DND-41 (cell line): Measurements from ENCODE around the gene OR10T2.

Experiments used
- ATAC-seq: fragments of 200-7000 bp; cut with Tn5 transposase; 3 replicates; pipeline ENCODE4 v1.9.1; 2021; ENCODE audit warnings: low read depth; ENCODE audit not compliant: insufficient read depth
- DNase-seq: peaks from one replicate; pipeline ENCODE4 v3.0.0-alpha.2; 2020
- H2AFZ ChIP-seq: 2 replicates; pipeline ENCODE4 v1.6.0; 2012; ENCODE audit warnings: low read depth, low read length
- H3K27ac ChIP-seq: 2 replicates; pipeline ENCODE4 v1.5.1; 2012; ENCODE audit warnings: low read length, inconsistent platforms
- H3K27me3 ChIP-seq: fragments of 200-600 bp; sonication (generic); 2 replicates; pipeline ENCODE4 v1.6.0; 2012; ENCODE audit warnings: low read length, mild to moderate bottlenecking, inconsistent platforms; ENCODE audit not compliant: insufficient read depth, poor library complexity
- H3K36me3 ChIP-seq: 2 replicates; pipeline ENCODE4 v1.5.1; 2012; ENCODE audit warnings: low read length, inconsistent platforms; ENCODE audit not compliant: insufficient read depth
- H3K4me1 ChIP-seq: 2 replicates; pipeline ENCODE4 v1.5.1; 2012; ENCODE audit warnings: mild to moderate bottlenecking, low read length; ENCODE audit not compliant: insufficient read depth
- H3K4me2 ChIP-seq: 2 replicates; pipeline ENCODE4 v1.6.0; 2012; ENCODE audit warnings: mild to moderate bottlenecking, moderate library complexity, low read length, inconsistent platforms; ENCODE audit not compliant: insufficient read depth
- H3K4me3 ChIP-seq, 2 experiments: fragments of 200-600 bp in 1 of 2; shearing (Covaris generic) in 1 of 2; 2 replicates each; pipeline ENCODE4 v1.5.1; 2012 to 2016; ENCODE audit warnings: inconsistent platforms in 2 of 2, low read length in 2 of 2, mild to moderate bottlenecking in 2 of 2, low read depth in 1 of 2, moderate library complexity in 1 of 2
- H3K79me2 ChIP-seq: 2 replicates; pipeline ENCODE4 v1.6.0; 2012; ENCODE audit warnings: low read length, inconsistent platforms; ENCODE audit not compliant: insufficient read depth
- H3K9ac ChIP-seq: 2 replicates; pipeline ENCODE4 v1.6.0; 2012; ENCODE audit warnings: low read depth, mild to moderate bottlenecking, inconsistent platforms, low read length, moderate library complexity
- H3K9me3 ChIP-seq: 2 replicates; pipeline ENCODE4 v1.5.1; 2012; ENCODE audit warnings: low read length, moderate library complexity, mild to moderate bottlenecking, inconsistent platforms; ENCODE audit not compliant: insufficient read depth, severe bottlenecking
- H4K20me1 ChIP-seq: 2 replicates; pipeline ENCODE4 v1.6.0; 2012; ENCODE audit warnings: low read length; ENCODE audit not compliant: insufficient read depth
- CTCF ChIP-seq: IDR thresholded peaks from 2 replicates; pipeline ENCODE4 v1.5.1; 2012; ENCODE audit warnings: borderline replicate concordance, low read length, moderate library complexity, mild to moderate bottlenecking; ENCODE audit not compliant: poor library complexity, severe bottlenecking; ENCODE audit errors: extremely low read depth
- EZH2 ChIP-seq: IDR thresholded peaks from 3 replicates; pipeline ENCODE4 v1.6.1; 2012; ENCODE audit warnings: borderline replicate concordance, low read depth, mild to moderate bottlenecking, moderate library complexity, low read length, inconsistent platforms; ENCODE audit not compliant: severe bottlenecking

OR10T2 gene

DNA sequence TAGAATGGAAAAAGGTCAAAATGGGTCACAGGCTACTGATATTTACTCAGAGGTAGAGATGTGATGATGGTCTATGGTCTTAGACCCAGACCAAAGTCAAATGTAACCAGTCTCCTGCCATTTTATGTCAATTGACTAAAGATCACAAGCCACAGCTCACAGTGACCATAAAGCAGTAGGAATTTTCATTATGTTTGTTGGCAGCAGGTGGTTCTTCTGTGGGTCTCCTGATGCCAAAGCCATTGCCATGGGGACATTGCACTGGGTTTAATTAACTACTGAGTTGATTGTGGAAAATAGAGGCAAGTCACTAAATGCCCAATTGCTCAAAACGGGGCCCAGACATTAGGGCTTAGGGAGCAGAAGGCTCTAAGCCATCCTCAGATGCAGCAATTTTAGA, 26.9 kb upstream of the OR10T2 start, which contains the start of gene OR10K2:
OR10K2 (minus strand) TSS at position 101 of the 400 bp plus-strand sequence. CDS start 5,371 bp downstream, outside the sequence.
- no peak within 1 kb of the TSS for H3K4me3 ChIP-seq
- H3K9me3 ChIP-seq: no peaks in the 10 kb centered on the region
- H3K4me1 ChIP-seq: peaks cover 40% of the 10 kb centered on the region
- peak within 1 kb of the TSS; percentile 62 for H3K27ac ChIP-seq
- peak within 1 kb of the TSS; percentile 7; the same call in 1 of the 2 replicates for H3K9ac ChIP-seq
- ATAC-seq (no peak), DNase-seq (no peak)
- H3K27me3 ChIP-seq: no peaks in the 10 kb centered on the region
- H2AFZ ChIP-seq: peak within 1 kb of the TSS; percentile 37
- H3K36me3 ChIP-seq: no peaks in the 10 kb centered on the region
- peak within 1 kb of the TSS; percentile 17; the same call in 1 of the 2 replicates for H3K4me2 ChIP-seq
- H4K20me1 ChIP-seq: no peaks in the 10 kb centered on the region
- no peaks in the 10 kb centered on the region for H3K79me2 ChIP-seq
- TF ChIP-seq CTCF: no peak
- TF ChIP-seq EZH2: no peak

GRCh38 chr1:158425027-158425426, 25.8 kb upstream of the OR10T2 start:
- no peak for DNase-seq
- peak; percentile 86 for ATAC-seq
- Histone ChIP-seq H4K20me1 (no peaks in the 10 kb centered on the region), H3K27ac (peak overlapping the region; percentile 62), H3K4me1 (peaks cover 29% of the 10 kb centered on the region), H3K4me3 (no peak overlapping the region), H2AFZ (peak overlapping the region; percentile 37), H3K4me2 (peak overlapping the region; percentile 17; the same call in 1 of the 2 replicates), H3K9ac (peak overlapping the region; percentile 7; the same call in 1 of the 2 replicates), H3K9me3 (no peaks in the 10 kb centered on the region), H3K79me2 (no peaks in the 10 kb centered on the region), H3K36me3 (no peaks in the 10 kb centered on the region), H3K27me3 (no peaks in the 10 kb centered on the region)
- TF ChIP-seq CTCF: peak; percentile 55
- TF ChIP-seq EZH2: no peak

DNA sequence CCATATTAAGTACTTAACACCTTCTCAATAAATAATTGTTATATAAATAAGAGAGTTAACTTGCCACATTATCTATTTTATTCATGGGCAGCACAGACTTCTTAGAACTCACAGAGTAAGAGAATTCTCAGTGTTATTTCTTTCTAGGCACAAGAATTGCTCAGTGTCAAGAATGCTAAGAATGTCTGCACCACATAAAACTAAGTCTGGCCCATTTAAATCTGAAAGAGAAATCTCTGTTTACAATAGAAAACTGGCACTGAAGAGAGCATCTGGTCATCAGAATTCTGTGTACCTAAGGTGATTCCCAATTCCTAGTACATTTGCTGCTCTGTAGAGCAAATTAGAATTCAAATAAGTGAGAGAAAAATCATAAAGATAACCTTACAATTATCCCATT, 22.9 kb upstream of the OR10T2 start:
- ATAC-seq (no peak), DNase-seq (no peak)
- Histone ChIP-seq H3K79me2 (no peaks in the 10 kb centered on the region), H3K9ac (no peak overlapping the region), H3K36me3 (no peaks in the 10 kb centered on the region), H4K20me1 (no peaks in the 10 kb centered on the region), H3K27me3 (no peaks in the 10 kb centered on the region), H3K9me3 (no peaks in the 10 kb centered on the region), H2AFZ (no peak overlapping the region), H3K4me2 (no peak overlapping the region), H3K27ac (no peak overlapping the region), H3K4me3 (no peak overlapping the region), H3K4me1 (peaks cover 24% of the 10 kb centered on the region)
- TF ChIP-seq EZH2 (no peak), CTCF (no peak)
